Stimulated activated CD4-positive, alpha-beta T cell treated with anti-CD3 and anti-CD28 coated beads, Interleukin-1b, Interleukin-23, amount 100 ng/mL, for 24 hours (primary cell): ENCODE results near the gene ZC3H18.

ENCODE experiments used
- DNase-seq, 4 experiments: peaks; one replicate each; pipeline ENCODE4 v3.0.0-alpha.2; 2020; ENCODE audit warnings: low read depth in 4 of 4, low spot score in 1 of 4

Gene ZC3H18

GRCh38 chr16:88548985-88549384 lies 21.2 kb upstream of the ZC3H18 start:
- DNase-seq: no peak

- DNase-seq: no peak
Measured at GRCh38 chr16:88549671-88550245, 20.4 kb upstream of the ZC3H18 start.

GRCh38 chr16:88550246-88550661 lies 19.9 kb upstream of the ZC3H18 start:
- no peak for DNase-seq

GRCh38 chr16:88552166-88552565 lies 18.0 kb upstream of the ZC3H18 start:
- DNase-seq: no peak

- no peak for DNase-seq
Measured at GRCh38 chr16:88552815-88553214, 17.4 kb upstream of the ZC3H18 start.

- DNase-seq: no peak
Measured at GRCh38 chr16:88553739-88554138, 16.5 kb upstream of the ZC3H18 start.

- DNase-seq: no peak
Measured at GRCh38 chr16:88554711-88555264, 15.4 kb upstream of the ZC3H18 start.

GRCh38 chr16:88556294-88556988 lies 13.8 kb upstream of the ZC3H18 start:
- DNase-seq: no peak

GRCh38 chr16:88558457-88559442 lies 11.5 kb upstream of the ZC3H18 start:
- no peak for DNase-seq

GRCh38 chr16:88560714-88561484 lies 9.3 kb upstream of the ZC3H18 start:
- no peak for DNase-seq

GRCh38 chr16:88561485-88562359 lies 8.5 kb upstream of the ZC3H18 start:
- DNase-seq: peak; percentile 23 to 33 (median 26)

- peak; percentile 19 to 77 (median 50) for DNase-seq
Measured at GRCh38 chr16:88566158-88566557, 4.0 kb upstream of the ZC3H18 start.

GRCh38 chr16:88568710-88569613 lies 1.2 kb upstream of the ZC3H18 start:
- DNase-seq: no peak

GRCh38 chr16:88569614-88569984 lies 604 bp upstream of the ZC3H18 start:
- no peak for DNase-seq

GRCh38 chr16:88570691-88571092 lies 489 bp downstream of the ZC3H18 start:
- peak in 1 of 4 experiments; percentile 30 for DNase-seq

- no peak for DNase-seq
Measured at GRCh38 chr16:88575251-88575650, 5.0 kb downstream of the ZC3H18 start.

- DNase-seq: no peak
Measured at GRCh38 chr16:88576307-88576706, 6.1 kb downstream of the ZC3H18 start.

- DNase-seq: no peak
Measured at GRCh38 chr16:88577166-88577565, 7.0 kb downstream of the ZC3H18 start.
